AG08395 (cell line): Measurements from ENCODE around the gene SYNC.
A peak's percentile ranks its signal among the peaks of the same experiment; 100 is the strongest.

ENCODE experiments used
- DNase-seq: peaks from one replicate; pipeline ENCODE4 v3.0.0; 2012; ENCODE audit warnings: mixed read lengths, low spot score

The SYNC gene

DNA sequence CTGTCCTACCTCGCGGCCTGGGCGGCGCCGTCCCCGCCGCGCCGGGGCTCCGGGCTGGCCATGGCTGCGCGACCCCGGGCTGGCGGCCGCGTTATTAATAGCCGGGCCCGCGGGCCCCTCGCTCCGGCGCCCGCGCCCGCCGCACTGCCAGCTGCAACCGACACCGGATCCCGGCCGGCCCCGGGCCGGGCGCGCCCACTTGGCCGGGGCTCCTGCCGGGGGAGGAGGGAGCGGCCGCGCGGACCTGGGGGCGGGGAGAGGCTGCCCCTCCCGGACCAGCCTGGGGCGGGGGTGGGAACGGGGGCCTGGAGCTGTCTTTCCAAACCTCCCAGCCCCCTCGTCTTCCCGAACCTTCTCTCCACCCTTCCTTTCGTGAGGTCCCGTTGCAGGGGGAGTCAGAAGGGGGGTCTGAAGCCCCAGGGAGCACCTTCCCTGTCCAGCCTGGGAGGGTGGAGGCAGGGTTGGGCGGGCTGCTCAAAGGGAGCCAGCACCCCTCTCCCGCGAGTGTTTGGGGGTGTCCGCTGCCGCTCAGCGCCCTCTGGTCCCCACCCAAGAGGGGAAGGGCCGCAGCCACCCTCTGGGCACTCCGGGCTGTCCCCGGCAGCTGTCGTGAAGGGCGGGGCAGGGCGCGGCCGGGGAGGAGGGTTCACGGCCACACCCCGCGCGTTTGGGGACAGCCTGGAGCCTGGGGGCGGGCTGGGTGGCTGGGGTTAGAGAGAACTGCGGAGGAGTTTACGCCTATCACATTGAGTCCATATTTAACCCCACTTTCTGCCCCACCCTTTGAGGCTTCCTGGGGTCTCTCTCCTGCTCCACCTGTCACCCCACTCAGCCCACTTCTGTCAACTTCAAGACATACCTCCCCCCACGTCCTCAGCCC is at the start of gene SYNC:
Gene SYNC, minus strand, starts transcription at position 172 of the 880 bp plus-strand sequence. Its CDS starts 110 bp downstream, at position 62.
- peak; percentile 90 for DNase-seq

DNA sequence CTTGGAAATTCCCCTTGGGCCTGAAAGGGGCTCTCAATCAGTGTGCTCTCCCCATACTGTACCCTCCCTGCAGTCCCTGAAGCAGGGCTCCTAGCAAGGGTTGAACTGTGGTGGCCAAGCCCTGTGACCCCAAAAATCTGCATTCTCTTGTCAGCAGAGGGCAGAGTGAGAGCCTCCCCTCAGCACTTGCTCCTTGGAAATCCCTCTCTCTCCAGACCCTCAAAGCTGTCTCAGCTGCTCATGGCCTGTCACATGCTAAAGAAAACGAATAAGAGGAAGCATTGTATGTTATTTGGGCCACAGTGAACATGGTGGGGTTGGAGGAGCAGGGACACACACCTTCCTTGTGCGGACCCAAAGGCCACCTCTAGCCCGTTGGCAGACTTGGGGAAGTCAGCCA is 47.2 kb upstream of the SYNC start:
- no peak for DNase-seq

DNA sequence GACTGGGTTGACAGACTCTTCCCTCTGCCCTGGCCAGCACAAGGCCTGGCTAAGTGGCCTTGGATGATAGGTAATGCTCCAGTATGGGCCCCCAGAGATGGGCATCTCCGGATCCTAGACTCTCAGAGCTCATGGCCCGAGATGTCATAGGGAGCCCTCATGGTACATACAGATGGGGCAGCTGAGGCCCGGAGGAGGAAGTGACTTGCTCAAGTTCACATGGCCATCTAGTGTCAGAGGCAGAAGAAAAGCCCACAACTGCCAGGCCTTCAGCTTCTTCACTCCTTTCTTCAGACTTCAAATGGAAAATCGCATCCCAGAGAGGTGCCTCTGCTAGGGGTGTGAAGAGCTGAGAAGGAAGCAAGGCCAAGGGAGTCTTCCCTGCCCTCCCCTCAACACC is 46.8 kb upstream of the SYNC start:
- no peak for DNase-seq

DNA sequence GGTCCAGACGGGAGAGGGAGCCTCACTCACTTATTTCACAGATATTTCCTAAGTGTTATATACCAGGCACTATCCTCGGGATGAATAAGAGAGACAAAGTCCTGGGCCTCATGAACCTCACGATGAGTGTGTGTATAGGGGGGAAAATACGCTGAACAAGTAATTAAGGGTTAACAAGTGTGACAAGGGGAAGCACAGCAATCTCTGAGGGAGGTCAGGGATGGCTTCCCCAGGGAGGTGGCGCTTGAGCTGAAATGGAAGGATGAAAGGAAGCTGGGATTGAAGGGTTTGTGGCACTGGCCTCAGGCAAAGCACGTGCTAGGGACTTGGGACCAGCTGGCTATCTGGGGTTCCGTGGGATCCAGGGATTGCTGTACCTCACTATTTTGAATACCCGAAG is 46.4 kb upstream of the SYNC start:
- DNase-seq, result no peak

DNA sequence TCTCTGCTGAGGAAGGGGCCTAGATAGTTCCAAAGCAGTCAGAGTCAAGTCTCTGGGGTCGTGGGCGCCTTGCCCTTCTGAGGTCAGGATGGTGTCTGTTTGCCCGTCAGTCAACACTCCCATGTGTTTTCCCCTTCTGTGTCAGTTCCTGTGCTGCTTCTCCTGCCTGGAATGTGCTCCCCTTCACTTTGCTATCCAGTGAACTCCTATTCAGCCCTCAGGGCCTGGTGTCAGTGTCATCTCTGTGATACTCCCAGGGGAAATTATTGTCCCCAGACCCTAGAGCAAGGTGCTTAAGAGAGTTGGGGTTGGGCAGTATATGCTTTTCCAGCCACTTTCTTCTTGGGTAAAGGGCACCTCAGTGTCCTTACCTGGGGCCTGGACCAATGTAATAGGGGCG is 45.8 kb upstream of the SYNC start:
- DNase-seq, result no peak

DNA sequence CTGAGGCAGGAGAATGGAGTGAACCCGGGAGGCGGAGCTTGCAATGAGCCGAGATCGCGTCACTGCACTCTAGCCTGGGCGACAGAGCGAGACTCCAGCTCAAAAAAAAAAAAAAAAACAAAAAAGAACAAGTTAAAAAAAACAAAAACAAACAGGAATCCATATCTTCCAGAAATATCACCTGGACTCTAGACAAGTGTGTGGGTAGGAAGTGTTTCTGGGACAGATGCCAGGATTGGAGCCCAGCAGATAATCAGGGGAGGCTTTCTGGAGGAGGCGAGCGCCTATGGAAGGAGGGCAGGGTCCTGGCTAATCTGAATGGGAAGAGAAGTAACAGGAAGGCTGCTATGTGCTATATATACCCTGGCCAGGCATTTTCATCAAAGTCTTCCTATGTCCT is 43.6 kb upstream of the SYNC start:
- DNase-seq, result no peak

DNA sequence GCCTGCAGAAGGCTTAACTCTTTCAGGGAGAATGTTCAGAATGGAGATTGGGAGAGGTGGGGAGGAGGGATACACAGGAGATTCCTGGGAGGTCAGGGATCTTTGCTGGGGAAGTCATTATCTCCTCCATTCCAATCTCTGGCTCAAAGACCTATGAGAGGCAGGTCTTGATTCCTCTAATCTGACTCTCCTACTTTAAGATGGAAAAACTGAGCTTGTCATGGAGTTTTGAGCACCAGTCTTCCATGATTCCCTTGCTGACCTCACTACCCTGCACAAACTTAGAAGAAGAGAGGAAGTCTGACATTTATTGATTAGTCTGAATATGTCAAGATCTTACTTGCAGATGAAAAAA is 41.5 kb upstream of the SYNC start:
- DNase-seq, result no peak

DNA sequence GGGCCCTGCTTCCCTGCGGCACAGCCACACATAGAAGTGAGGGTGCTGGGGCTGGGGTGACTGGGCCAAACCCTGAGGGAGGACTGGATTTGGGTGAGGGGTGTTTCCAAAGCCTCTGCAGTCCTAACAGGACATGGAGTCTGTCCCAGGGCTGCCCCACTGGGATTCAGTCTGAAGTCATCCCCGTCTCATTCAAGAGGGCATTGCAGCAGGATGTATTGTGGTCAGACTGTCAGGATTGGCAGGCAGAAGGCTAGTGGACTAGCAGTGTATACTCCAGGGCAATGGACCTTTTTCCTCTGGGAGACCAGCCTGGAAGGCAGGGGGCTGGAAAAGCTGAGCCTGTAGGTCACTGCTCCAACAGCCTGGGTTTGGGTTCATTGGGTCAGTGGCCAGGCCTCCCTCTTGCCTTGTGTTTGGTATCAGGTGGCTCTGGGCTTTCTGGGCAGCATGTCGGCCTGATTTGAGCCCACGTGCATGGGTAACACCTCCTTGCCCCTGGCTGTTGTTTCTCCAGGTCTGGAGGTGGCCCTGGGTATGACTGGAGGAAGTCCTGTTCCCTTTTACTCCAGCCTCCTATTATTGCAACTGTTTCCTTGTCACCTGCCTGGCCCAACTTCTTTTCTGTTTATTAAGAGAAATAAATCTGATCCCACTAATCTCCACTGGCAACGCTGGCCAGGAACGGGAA is 41.0 kb upstream of the SYNC start:
- DNase-seq, result no peak

DNA sequence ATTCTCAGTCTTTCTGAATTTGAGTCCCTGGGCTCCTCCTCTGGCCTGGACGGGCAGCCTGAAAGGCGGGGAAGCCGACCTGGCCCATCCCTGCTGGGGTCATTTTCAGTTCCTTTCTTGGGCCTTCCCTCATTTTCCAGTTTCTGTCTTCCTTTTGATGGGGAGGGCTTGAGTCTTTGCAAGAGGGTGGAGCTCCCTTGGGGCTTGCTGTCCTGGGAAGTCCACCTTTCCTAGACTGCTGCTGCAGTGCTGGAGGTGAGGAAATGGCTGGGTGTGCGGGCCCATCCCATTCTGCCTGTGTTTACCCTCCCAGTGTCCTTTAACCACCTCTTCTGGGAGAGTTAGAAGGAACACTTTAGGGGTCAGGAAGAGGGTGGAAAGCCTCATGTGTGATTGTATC is 40.4 kb upstream of the SYNC start:
- DNase-seq, result no peak

DNA sequence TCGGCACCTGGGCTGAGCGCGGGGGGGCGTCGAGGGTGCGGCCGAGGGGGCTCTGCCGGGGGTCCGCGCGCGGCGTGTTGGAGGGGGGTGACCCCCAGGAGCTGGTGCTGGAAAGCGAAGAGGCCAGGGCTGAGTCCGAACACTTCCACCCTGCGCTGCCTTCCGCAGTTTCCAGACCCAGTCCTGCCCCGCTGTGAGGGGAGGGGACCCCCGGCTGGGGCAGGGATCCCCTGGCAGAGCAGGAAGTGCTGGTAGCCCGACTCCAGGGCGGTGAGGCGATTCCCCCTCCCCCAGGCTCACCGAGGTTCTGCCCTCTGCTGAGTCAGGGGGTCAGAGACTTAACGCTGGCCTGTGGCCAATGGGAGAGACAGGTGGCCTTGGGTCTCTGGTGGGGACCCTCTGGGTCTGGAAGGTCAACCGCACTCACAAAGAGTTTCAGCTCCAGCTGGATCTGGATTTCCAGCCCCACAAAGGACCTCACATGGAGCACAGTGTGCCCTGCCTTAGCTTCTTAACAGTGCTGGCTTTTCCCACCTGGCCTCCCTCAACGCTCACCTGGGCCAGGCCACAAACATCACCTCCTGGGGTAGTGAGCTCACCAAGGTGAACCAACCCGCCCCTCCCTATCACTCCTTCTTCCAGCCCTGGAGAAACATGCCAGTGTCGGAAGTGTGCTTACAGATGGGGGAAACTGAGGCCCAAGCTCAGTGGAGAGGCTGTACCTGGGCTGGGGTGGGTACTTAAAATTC is 39.8 kb upstream of the SYNC start:
- DNase-seq, result peak; percentile 13

DNA sequence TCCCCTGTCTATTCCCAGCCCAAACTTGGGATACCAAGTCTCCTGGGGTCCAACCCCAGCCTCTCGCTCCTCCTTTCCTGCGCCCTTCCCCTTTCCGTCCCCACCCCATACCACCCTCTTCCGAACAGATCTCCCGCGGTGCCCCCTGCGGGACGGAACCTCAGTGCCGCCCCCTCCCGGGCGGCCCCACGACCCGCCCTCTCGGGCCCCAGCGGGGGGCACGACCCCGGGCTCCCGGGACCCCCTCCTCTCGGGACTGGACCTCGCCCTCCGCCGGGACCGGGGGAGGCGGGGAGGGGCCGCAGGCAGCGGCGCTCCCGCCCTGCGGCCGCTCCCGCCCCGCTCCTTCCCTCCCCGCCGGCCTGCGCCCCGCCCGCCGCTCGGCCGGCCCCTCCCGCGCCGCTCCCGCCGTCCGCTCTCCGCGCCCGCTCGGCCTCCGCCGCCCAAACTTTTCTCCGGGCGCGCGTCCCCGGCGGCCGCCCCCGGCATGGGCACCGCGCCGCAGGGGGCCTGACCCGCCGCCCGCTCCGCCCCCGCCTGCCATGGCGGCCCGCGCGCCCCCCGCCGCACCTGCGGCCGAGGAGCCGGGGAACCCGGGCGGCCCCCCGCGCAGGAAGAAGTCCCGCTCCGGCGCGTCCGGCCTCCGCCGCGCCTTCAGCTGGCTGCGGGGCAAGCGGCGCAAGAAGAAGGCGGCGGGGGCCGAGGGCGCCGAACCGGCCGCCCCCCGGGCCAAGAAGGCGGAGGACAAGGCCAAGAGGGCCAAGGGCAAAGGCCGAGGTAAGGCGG is 39.0 kb upstream of the SYNC start:
- peak; percentile 76 for DNase-seq

DNA sequence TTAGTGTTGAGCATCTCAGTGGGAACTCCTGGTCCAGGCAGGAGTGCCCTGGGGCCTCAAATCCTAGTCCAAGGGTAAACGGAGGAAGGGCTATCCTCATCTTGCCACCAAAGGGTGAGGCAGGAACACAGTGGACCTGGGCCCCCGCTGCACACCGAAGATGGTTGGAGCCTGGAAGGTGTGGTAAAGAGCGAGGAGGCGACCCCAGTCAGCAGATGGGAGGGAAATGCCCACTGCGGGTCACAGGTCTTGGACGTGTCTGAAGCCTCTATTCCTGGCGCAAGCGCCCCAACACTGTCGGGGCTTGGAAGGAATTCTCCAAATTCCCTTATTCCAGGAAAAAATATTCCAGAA is 38.5 kb upstream of the SYNC start:
- DNase-seq, result no peak

DNA sequence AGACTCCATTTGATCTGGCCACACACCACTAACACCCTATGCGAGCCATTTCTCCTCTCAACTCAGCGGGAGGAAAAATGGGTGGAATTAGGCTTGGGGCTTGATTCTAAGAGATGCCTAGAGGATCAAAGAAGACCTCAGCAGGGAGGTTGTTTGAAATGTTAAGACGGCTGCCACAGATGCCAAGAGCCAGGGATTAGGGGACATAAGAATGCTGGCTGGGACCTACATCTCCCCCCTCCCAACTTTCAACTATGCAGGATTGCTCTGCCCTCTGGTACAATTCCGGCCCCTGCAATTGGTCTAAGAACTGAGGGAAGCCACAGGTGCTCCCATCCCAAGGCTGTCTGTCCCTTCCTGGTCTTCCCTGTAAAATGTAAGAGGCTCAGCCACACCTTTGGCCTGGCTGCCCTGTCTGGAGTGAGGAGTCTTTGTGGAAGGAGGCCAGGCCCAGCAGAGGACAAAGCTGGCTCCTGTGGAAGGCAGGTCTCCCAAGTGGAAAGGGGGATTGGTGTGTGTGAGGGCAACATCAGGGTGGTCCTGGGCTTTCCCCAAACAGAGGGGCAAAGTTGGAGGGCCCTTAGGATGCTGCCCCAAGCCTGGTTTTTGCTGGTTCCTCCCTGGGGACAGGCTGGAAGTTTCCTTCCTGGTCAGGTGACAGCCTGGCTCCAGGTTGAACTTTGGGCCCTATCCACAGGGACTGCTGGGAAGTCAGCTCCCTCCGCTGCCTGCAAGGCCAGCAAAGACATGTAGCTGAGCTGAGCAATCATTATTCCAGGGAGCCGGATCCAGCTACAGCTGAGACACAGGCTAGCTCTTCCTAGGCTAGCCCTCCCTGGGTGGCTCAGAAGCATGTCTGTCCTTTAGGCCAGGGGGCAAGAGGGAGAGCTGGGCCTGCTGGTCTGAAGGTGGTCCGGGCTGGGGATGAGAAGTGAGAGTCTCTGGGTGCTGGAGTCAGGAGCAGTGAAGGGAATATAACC is 34.5 kb upstream of the SYNC start:
- no peak for DNase-seq

DNA sequence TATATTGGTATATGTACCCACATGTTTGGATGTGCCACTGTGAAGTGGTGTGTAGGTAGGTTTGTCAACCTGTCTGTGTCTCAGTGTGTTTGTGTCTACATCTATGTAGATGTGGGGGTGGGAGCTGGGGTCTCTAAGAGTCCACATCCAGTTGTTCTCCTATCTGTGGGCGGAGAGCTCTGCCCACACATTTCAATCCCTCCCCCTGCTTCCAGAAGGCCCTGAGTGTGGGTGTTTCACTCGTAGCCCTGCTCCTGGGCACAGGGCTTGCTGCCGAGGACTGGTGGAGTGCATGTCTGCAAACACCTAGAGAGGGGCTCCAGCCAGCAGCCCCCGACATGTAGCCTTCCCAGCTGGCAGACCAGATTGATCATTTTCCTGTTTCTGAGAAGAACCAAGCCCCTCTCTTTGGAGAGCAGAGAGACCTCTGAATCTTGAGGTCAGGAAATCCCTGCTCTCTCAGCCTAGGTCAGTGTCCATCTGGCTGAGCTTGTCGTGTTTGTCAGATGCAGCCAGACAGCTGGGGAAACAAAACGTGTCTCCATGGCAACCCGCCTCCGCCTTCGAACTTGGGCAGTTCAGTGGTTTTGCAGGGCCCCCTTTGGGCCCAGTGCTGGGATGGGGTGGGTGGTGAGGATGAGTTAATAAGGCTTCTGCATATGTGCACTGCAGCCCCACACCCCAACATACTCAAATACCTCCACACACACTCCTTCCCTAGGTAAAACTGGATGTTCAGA is 31.2 kb upstream of the SYNC start:
- no peak for DNase-seq

DNA sequence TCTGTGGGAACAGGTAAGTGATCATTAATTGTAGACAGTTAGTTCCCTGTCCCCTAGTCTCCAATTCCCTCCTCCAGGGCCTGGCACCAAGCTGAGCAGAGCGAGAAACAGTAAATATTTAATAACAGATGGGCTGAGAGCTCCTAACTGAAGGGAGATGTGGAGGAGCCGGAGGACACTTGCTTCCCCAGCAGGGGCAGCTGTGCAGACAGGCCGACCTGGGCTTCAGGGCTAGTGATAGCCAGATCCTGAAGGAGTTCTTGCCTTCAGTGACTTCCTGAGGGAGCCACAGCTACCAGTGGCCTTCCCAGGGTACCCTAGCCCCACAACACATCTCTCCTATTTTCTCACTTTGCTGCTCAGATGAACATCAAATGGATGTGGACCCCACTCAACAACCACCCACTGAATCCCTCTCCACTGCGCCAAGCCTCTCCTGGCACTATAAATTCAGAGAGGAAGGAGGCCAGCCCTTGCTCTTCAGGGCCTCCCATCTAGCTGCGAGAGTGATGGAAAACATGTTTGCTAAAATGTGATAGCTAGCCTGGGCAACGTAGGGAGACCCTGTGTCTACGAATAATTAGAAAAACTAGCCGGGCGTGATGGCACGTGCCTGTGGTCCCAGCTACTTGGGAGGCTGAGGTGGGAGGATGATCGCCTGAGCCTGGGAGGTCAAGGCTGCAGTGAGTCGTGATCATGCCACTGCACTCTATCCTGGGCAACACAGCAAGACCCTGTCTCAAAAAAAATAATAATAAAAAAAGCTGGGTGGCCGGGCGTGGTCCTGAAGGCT is 26.9 kb upstream of the SYNC start:
- DNase-seq, result no peak

DNA sequence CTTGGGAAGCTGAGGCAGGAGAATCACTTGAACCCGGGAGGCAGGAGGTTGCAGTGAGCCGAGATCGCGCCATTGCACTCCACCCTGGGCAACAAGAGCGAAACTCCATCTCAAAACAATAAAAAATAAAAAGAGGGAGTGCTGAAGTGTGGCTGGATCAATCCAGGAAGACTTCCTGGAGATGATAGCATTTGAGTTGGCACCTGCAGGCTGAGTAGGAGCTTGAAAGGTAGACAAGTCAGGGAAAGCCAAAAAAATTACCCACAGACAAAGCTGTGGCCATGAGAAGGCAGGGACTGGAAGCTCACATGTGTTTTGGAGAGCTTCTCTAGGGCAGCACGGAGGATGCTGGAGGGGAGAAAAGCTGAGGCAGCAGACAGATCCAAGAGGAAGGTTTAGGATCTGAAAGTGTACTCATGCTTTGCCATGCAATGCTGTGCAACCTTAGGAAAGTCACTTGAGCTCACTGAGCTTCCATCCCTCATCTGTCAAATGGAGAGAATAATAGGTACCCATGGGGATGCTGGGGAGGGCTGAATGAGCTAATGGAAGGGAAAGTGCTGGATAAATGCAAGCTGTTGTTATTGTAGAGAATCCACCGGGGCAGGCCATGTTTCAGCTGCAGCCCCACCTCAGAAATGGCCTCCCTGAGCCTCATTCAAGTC is 26.0 kb upstream of the SYNC start:
- no peak for DNase-seq

DNA sequence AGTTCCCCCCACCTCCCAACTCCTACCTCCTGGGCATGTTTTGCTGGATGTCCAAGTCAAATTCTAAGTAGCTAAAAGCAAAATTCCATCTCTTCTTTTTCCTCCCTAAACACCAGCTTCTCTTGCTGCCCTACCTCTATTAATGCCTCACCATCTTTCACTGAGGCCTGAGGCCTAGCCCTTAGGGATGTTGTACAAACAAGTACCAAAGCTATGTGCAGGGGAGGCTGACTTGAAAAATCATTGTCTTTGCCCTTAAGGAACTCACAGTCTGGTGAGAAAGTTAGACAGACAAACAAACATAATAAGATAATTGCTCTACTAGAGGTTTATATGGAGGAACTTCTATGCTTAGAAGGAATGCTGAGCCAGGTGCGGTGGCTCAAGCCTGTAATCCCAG is 25.3 kb upstream of the SYNC start:
- DNase-seq, result no peak

DNA sequence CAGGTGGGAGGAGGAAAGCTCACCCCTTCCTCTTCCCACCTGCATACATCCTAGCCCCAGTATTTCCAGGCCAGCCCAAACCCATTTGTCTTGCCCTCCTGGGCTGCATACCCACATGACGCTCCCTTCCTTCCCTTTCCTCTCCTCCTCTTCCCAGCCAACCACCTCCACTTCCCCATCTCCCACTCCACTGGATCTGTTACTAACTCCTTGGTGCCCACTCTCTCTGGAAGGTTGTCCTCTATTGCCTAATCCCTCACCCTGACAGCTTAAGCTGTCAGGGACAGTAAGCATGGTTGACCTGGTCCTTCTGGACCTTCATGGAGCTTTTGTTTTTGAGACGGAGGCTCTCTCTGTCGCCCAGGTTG is 23.0 kb upstream of the SYNC start:
- DNase-seq, result no peak
